Measurements from ENCODE around the gene ZNF692. TPM values are rescaled to one million over a fixed set of nuclear protein-coding genes. Genes with fewer than 3 reads are reported as not detected.
A peak's percentile ranks its signal among the peaks of the same experiment; 100 is the strongest.

ZNF692 gene
- total and polyA plus RNA-seq, 2 of the 13 experiments (the other 11 are each of a cell fraction or from before 2014, with no cell fraction given), result 27.3 to 45.8 TPM

- no peak for TF ChIP-seq RARA (CRISPR knock-in tag; IDR thresholded peaks at IDR 0.05)
- no peak for TF ChIP-seq ZEB1 (IDR thresholded peaks at IDR 0.05; ENCODE audit: insufficient replicate concordance, low read depth)
- 0 out of 2 replicates have a peak, but pooled peaks have one; percentile 27 for TF ChIP-seq PAXIP1 (CRISPR knock-in tag; conservative IDR thresholded peaks at IDR 0.05)
- TF ChIP-seq ZNF335 (CRISPR knock-in tag; IDR thresholded peaks at IDR 0.05), result peak; percentile 58; the same call in 1 of the 2 replicates
- peak; percentile 45; the same call in 1 of the 2 replicates for TF ChIP-seq ZNF770 (CRISPR knock-in tag; IDR thresholded peaks at IDR 0.05)
- TF ChIP-seq HNRNPL (IDR thresholded peaks at IDR 0.05; ENCODE audit: low read depth, low read length), result no peak
- no peak for TF ChIP-seq ZNF256 (CRISPR knock-in tag; conservative IDR thresholded peaks at IDR 0.05)
- TF ChIP-seq RNF219 (CRISPR knock-in tag; IDR thresholded peaks at IDR 0.05), result no peak
- no peak for TF ChIP-seq ZSCAN29 (CRISPR knock-in tag; conservative IDR thresholded peaks at IDR 0.05)
- TF ChIP-seq NFE2L1 (CRISPR knock-in tag; IDR thresholded peaks at IDR 0.05; ENCODE audit: borderline replicate concordance), result 0 out of 2 replicates have a peak, but pooled peaks have one; percentile 28
- TF ChIP-seq ZFP62 (CRISPR knock-in tag; IDR thresholded peaks at IDR 0.05), result no peak
- TF ChIP-seq HIC2 (CRISPR knock-in tag; IDR thresholded peaks at IDR 0.05; ENCODE audit: low read depth), result no peak
- no peak for TF ChIP-seq ATF6 (CRISPR knock-in tag; conservative IDR thresholded peaks at IDR 0.05)
- TF ChIP-seq YY1 (IDR thresholded peaks at IDR 0.05; ENCODE audit: insufficient read depth, insufficient replicate concordance, low read depth, low read length), result peak; percentile 55
Observed at GRCh38 chr1:248858891-248859889, at the start of gene ZNF692 (continued).

Data from HepG2 (cell line).